ENCODE results near the gene OLFML2A.

Gene OLFML2A

GRCh38 chr9:124778575-124779367 is 1.8 kb downstream of the OLFML2A start:
- DNase-seq (ENCODE audit: low read depth): no peak

GRCh38 chr9:124779368-124780059 is 2.6 kb downstream of the OLFML2A start:
- no peak for DNase-seq (ENCODE audit: low read depth)

GRCh38 chr9:124780060-124780756 is 3.3 kb downstream of the OLFML2A start:
- DNase-seq (ENCODE audit: low read depth): no peak

GRCh38 chr9:124780757-124781151 is 3.8 kb downstream of the OLFML2A start:
- DNase-seq (ENCODE audit: low read depth): no peak

GRCh38 chr9:124781967-124782660 is 5.2 kb downstream of the OLFML2A start:
- no peak for DNase-seq (ENCODE audit: low read depth)

- DNase-seq (ENCODE audit: low read depth): no peak
Observed at GRCh38 chr9:124782661-124783574, 6.0 kb downstream of the OLFML2A start.

GRCh38 chr9:124783830-124784229 is 6.9 kb downstream of the OLFML2A start:
- no peak for DNase-seq (ENCODE audit: low read depth)

- DNase-seq (ENCODE audit: low read depth): no peak
Observed at GRCh38 chr9:124784509-124784908, 7.6 kb downstream of the OLFML2A start.

GRCh38 chr9:124786881-124787573 is 10.1 kb downstream of the OLFML2A start:
- DNase-seq (ENCODE audit: low read depth): no peak

- DNase-seq (ENCODE audit: low read depth): no peak
Observed at GRCh38 chr9:124788542-124789217, 11.7 kb downstream of the OLFML2A start.

- DNase-seq (ENCODE audit: low read depth): no peak
Observed at GRCh38 chr9:124789531-124789930, 12.6 kb downstream of the OLFML2A start.

- DNase-seq (ENCODE audit: low read depth): no peak
Observed at GRCh38 chr9:124790301-124790700, 13.4 kb downstream of the OLFML2A start.

- no peak for DNase-seq (ENCODE audit: low read depth)
Observed at GRCh38 chr9:124790801-124791505, 14.0 kb downstream of the OLFML2A start.

GRCh38 chr9:124792257-124793014 is 15.5 kb downstream of the OLFML2A start:
- DNase-seq (ENCODE audit: low read depth): no peak

GRCh38 chr9:124793015-124793541 is 16.1 kb downstream of the OLFML2A start:
- DNase-seq (ENCODE audit: low read depth): no peak

GRCh38 chr9:124794902-124795491 is 18.1 kb downstream of the OLFML2A start:
- DNase-seq (ENCODE audit: low read depth): no peak

- DNase-seq (ENCODE audit: low read depth): no peak
Observed at GRCh38 chr9:124795881-124796431, 19.0 kb downstream of the OLFML2A start.

Measured in activated T-cell treated with anti-CD3 and anti-CD28 coated beads for 1 hour (primary cell).